SK-N-MC (cell line): ENCODE data around the gene UHRF2.

Experiments
- EZH2 ChIP-seq: fragments of 200-600 bp; sonication (generic); IDR thresholded peaks from one replicate; pipeline ENCODE4 v1.6.1; 2017; ENCODE audit warnings: antibody characterized with exemption
- POLR2AphosphoS5 ChIP-seq: IDR thresholded peaks from 2 replicates; pipeline ENCODE4 v1.6.1; 2012; ENCODE audit warnings: mild to moderate bottlenecking, low read depth, low read length, borderline replicate concordance

GRCh38 chr9:6552033-6552432, 139.0 kb downstream of the UHRF2 start:
- TF ChIP-seq POLR2AphosphoS5 (no peak), EZH2 (no peak)
